ENCODE results near the gene CASS4.
"Not testable (repeated sequence)": the region's sequence is repeated elsewhere in the genome, so short reads cannot be mapped to it uniquely, and the experiment has no call there.

Gene CASS4

GRCh38 chr20:56392132-56392880, 19.8 kb upstream of the CASS4 start, which contains the start of the genes AURKA and CSTF1:
Gene AURKA, minus strand, starts transcription at chr20:56392215. Its CDS starts 4,018 bp downstream, at chr20:56388197.
Gene CSTF1, plus strand, starts transcription at chr20:56392645. Its CDS starts 2,908 bp downstream, at chr20:56395553.
- peak; percentile 98 to 99 (median 99) for DNase-seq (ENCODE audit: low read depth in 3 of 3)

GRCh38 chr20:56392881-56393482, 19.1 kb upstream of the CASS4 start:
- DNase-seq (ENCODE audit: low read depth in 3 of 3) = no peak

GRCh38 chr20:56393653-56394052, 18.4 kb upstream of the CASS4 start:
- no peak for DNase-seq (ENCODE audit: low read depth in 3 of 3)

- DNase-seq (ENCODE audit: low read depth in 3 of 3) = no peak
Measured at GRCh38 chr20:56395166-56395565, 16.9 kb upstream of the CASS4 start.

- peak in 2 of 3 experiments; percentile 35 to 55 for DNase-seq (ENCODE audit: low read depth in 3 of 3)
Measured at GRCh38 chr20:56400001-56400640, 11.9 kb upstream of the CASS4 start.

GRCh38 chr20:56403465-56403864, 8.6 kb upstream of the CASS4 start:
- DNase-seq (ENCODE audit: low read depth in 3 of 3) = no peak

GRCh38 chr20:56405356-56405755, 6.7 kb upstream of the CASS4 start:
- not testable (repeated sequence) for DNase-seq (ENCODE audit: low read depth in 3 of 3)

GRCh38 chr20:56406910-56407309, 5.2 kb upstream of the CASS4 start:
- DNase-seq (ENCODE audit: low read depth in 3 of 3) = no peak

GRCh38 chr20:56409521-56409920, 2.5 kb upstream of the CASS4 start:
- no peak for DNase-seq (ENCODE audit: low read depth in 3 of 3)

- no peak for DNase-seq (ENCODE audit: low read depth in 3 of 3)
Measured at GRCh38 chr20:56409956-56410355, 2.1 kb upstream of the CASS4 start.

- DNase-seq (ENCODE audit: low read depth in 3 of 3) = not testable (repeated sequence)
Measured at GRCh38 chr20:56411287-56411686, 773 bp upstream of the CASS4 start.

GRCh38 chr20:56412473-56412790, 372 bp downstream of the CASS4 start:
- DNase-seq (ENCODE audit: low read depth in 3 of 3) = no peak

GRCh38 chr20:56412949-56413348, 889 bp downstream of the CASS4 start:
- no peak for DNase-seq (ENCODE audit: low read depth in 3 of 3)

- peak in 2 of 3 experiments; percentile 43 to 64 for DNase-seq (ENCODE audit: low read depth in 3 of 3)
Measured at GRCh38 chr20:56414842-56415765, 3.0 kb downstream of the CASS4 start.

- no peak for DNase-seq (ENCODE audit: low read depth in 3 of 3)
Measured at GRCh38 chr20:56417402-56417801, 5.3 kb downstream of the CASS4 start.

- no peak for DNase-seq (ENCODE audit: low read depth in 3 of 3)
Measured at GRCh38 chr20:56417911-56418310, 5.9 kb downstream of the CASS4 start.

- no peak for DNase-seq (ENCODE audit: low read depth in 3 of 3)
Measured at GRCh38 chr20:56418385-56418861, 6.4 kb downstream of the CASS4 start.

- no peak for DNase-seq (ENCODE audit: low read depth in 3 of 3)
Measured at GRCh38 chr20:56420028-56420427, 8.0 kb downstream of the CASS4 start.

- DNase-seq (ENCODE audit: low read depth in 3 of 3) = no peak
Measured at GRCh38 chr20:56420940-56421688, 9.1 kb downstream of the CASS4 start.

GRCh38 chr20:56422076-56422823, 10.2 kb downstream of the CASS4 start:
- DNase-seq (ENCODE audit: low read depth in 3 of 3) = no peak

Measured in stimulated activated CD4-positive, alpha-beta T cell treated with anti-CD3 and anti-CD28 coated beads, TNF-alpha, amount 100 ng/mL, for 24 hours (primary cell).